ENCODE measurements around the gene EGR4.
"Not testable (repeated sequence)": the region's sequence is repeated elsewhere in the genome, so short reads cannot be mapped to it uniquely, and the experiment has no call there.

The EGR4 gene

GRCh38 chr2:73264332-73264606, 29.1 kb downstream of the EGR4 start:
- FAIRE-seq (no peak), DNase-seq (ENCODE audit: insufficient read length, low spot score) (no peak)
- no peak for TF ChIP-seq POLR2A (IDR thresholded peaks at IDR 0.05; ENCODE audit: low read depth, low read length)

DNA sequence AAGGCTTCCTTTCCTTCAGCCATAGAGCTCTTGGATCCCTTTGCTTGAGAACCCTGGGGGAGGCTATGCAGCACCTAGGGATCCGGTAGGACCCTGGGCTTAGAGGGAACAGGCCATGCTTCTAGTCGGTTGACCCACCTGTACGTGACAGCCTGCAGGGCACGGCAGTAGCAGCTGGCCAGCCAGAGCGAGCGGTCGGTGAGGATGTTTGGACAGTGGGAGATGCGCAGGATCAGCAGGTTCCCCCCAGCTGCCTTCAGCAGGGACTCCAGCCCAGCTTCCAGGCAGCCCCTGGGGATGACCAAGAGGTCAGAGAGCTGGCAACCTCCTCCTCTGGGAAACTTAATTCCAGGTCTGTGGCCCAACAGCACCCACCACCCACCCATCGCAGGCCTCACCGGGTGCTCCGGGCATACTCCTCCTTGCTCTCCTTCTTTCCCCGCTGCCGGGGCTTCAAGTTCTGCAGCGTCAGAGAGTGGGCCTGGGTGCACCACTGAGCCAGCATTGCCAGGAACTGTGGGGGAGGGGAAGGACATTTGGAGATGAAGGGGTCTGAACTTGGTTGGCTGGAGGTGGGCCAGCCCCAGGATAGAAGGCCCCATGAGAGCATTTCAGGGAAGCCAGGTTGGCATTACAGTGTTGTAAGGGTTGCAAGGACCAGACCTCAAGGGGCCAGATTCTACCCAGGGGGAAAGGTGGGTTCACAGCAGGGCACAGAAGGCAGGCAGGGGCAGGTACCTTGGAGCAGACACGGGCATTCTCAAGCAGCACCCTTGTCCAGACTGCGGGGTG, 29.6 kb downstream of the EGR4 start:
- FAIRE-seq: no peak
- no peak for TF ChIP-seq POLR2A (IDR thresholded peaks at IDR 0.05; ENCODE audit: low read depth, low read length)

GRCh38 chr2:73262691-73263429, 30.5 kb downstream of the EGR4 start:
- not testable (repeated sequence) for DNase-seq (ENCODE audit: insufficient read length, low spot score); FAIRE-seq

More for the DNA sequence above, 29.6 kb downstream of the EGR4 start:
- DNase-seq (ENCODE audit: insufficient read length, low spot score): no peak

- FAIRE-seq (no peak), DNase-seq (ENCODE audit: insufficient read length, low spot score) (no peak)
- TF ChIP-seq POLR2A (IDR thresholded peaks at IDR 0.05; ENCODE audit: low read depth, low read length): no peak
These were observed 31.2 kb downstream of the EGR4 start for GRCh38 chr2:73262108-73262651.

DNA sequence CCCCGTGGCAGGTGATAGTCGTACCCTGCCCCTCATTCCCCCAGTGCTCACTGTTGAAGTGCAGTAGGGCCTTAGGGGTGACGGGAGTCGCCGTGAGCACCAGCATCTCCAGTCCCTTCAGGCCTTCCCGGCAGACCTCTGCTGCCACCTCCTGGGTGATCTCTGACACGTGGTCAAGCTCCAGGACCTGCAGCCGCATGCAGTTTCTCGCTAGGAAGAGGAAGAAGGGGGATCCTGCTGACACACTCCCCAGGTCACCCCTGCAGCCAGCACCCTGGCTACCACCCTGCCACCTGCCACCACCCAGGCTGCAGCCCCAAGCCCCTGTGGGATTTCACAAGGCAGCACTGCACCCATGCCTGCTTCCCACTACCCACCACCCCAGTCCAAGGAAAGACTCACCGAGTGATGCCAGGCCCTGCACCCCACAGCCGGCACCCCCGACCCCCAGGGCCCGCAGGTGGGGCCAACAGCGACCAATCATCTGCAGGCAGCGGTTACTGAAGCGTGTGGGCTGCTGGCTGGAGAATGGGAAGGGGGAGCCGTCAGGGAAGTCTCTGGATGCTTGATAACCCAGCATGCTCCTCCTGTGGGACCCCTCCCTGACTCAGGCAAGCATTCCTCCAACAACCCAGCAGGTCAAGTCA, 32.9 kb downstream of the EGR4 start:
- no peak for FAIRE-seq
- TF ChIP-seq POLR2A (IDR thresholded peaks at IDR 0.05; ENCODE audit: low read depth, low read length): no peak
- peak; percentile 68 for DNase-seq (ENCODE audit: insufficient read length, low spot score)

GRCh38 chr2:73259704-73260337, 33.5 kb downstream of the EGR4 start:
- no peak for TF ChIP-seq POLR2A (IDR thresholded peaks at IDR 0.05; ENCODE audit: low read depth, low read length)
- FAIRE-seq: no peak
- DNase-seq (ENCODE audit: insufficient read length, low spot score): no peak

DNA sequence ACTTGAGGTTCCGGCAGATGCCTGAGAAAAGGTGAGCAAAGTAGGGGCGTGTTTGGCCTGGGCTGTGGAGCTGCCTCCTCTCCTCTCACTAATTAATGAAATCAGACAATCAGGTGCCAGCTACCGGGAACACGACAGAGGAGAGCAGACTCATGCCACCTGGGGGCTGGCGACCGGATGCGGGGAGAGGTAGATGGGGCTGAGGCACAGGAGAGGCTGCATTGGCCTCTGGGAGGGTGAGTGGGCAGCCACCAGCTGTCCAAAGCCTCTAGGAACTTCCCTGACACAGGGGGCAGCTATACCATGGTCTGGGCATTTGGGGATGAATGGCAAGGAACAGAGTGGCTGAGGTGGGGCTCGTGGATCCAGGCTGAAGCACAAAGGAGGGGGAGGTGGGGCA, 34.1 kb downstream of the EGR4 start:
- no peak for DNase-seq (ENCODE audit: insufficient read length, low spot score)
- FAIRE-seq: no peak

GRCh38 chr2:73258913-73259215, 34.5 kb downstream of the EGR4 start:
- no peak for TF ChIP-seq POLR2A (IDR thresholded peaks at IDR 0.05; ENCODE audit: low read depth, low read length)
- no peak for DNase-seq (ENCODE audit: insufficient read length, low spot score)
- FAIRE-seq: no peak

More for the DNA sequence above, 34.1 kb downstream of the EGR4 start:
- TF ChIP-seq POLR2A (IDR thresholded peaks at IDR 0.05; ENCODE audit: low read depth, low read length): no peak

DNA sequence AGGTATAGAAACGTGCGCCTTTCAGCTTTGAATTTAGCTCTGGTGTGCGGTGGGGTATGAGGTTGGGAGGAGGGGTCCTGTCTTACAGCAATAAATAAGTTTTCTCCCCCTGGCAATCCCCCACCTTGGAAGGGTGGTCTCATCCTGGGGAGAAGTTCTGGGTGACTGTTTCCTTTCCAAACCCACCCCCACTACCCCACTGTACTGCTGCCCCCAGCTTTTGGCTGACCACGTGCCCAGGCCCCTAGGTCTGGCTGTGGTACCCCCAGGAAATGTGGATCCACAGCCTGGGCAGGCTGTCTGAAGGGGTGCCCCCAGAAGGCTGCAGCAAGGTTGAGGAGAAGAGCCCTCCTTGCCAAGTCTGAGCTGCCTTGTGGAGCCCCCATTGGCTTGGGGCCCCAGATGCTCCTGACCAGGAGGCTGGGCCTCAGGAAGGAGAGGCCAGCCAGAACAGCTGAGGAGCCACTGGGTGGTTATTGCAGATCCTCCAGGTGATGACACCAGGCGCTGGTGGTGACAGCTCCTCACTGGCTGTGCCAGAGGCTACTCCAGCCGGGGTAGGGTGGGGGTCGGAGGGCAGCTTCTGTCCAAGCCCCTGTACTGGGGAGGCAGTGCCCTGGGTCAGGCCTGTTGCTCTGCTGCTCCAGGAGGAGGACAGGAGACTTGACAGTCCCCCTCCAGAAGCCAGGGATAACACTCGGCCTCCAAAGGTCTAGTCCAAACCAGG, 35.0 kb downstream of the EGR4 start:
- no peak for TF ChIP-seq POLR2A (IDR thresholded peaks at IDR 0.05; ENCODE audit: low read depth, low read length)
- no peak for FAIRE-seq
- DNase-seq (ENCODE audit: insufficient read length, low spot score): no peak

GRCh38 chr2:73257425-73258125, 35.8 kb downstream of the EGR4 start:
- DNase-seq (ENCODE audit: insufficient read length, low spot score) (no peak), FAIRE-seq (no peak)

GRCh38 chr2:73257021-73257420, 36.3 kb downstream of the EGR4 start:
- DNase-seq (ENCODE audit: insufficient read length, low spot score): no peak
- FAIRE-seq: no peak
- TF ChIP-seq POLR2A (IDR thresholded peaks at IDR 0.05; ENCODE audit: low read depth, low read length): no peak

More at GRCh38 chr2:73257425-73258125, 35.8 kb downstream of the EGR4 start:
- no peak for TF ChIP-seq POLR2A (IDR thresholded peaks at IDR 0.05; ENCODE audit: low read depth, low read length)

DNA sequence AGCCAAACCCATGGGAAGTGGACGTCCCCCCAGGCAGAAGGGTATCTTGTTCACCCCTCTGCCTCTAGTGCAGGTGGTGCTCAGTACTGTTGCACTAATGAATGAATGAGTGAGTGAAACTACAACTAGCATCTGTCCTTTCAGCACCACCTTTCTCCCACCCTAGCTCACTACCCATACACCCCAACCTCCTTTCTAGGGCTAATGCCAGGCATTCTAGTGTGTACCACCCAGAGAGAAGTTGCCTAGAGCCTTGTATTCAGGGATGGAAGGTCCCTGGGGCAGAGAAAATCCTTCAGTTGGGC, 36.8 kb downstream of the EGR4 start:
- no peak for DNase-seq (ENCODE audit: insufficient read length, low spot score)
- no peak for TF ChIP-seq POLR2A (IDR thresholded peaks at IDR 0.05; ENCODE audit: low read depth, low read length)
- no peak for FAIRE-seq
